Natural killer cell treated with Interleukin-12 subunit alpha and Interleukin-12 subunit beta and Interleukin-15 and Interleukin-18, amount 100 ng/mL, for 72 hours (primary cell): Measurements from ENCODE around the gene KCNH6. TPM values are rescaled to one million over a fixed set of nuclear protein-coding genes. Genes with fewer than 3 reads are reported as not detected.

Experiments used
- ATAC-seq, 2 donors: fragments of 150-1000 bp; cut with Tn5 transposase in 1 of 2; sonication (Bioruptor Pico), chemical (Tn5 transposase) in 1 of 2; 2 replicates each; pipeline ENCODE4 v1.10.0; 2021
- DNase-seq: peaks from one replicate; pipeline ENCODE4 v3.0.0; 2022; ENCODE audit warnings: low spot score
- H3K27ac Mint-ChIP-seq, 2 donors: 1 replicate in 1 of 2; 2 replicates in 1 of 2; pipeline ENCODE4 v1.8.0; 2022; ENCODE audit warnings: mixed read lengths in 2 of 2, mild to moderate bottlenecking in 1 of 2, moderate library complexity in 1 of 2
- H3K27me3 Mint-ChIP-seq, 2 donors: 1 replicate in 1 of 2; 2 replicates in 1 of 2; pipeline ENCODE4 v1.8.0; 2022; ENCODE audit warnings: mixed read lengths in 2 of 2
- H3K36me3 Mint-ChIP-seq: one replicate; pipeline ENCODE4 v1.8.0; 2022; ENCODE audit warnings: mixed read lengths
- H3K4me1 Mint-ChIP-seq, 2 donors: 1 replicate in 1 of 2; 2 replicates in 1 of 2; pipeline ENCODE4 v1.8.0; 2022; ENCODE audit warnings: low read depth in 2 of 2, mixed read lengths in 2 of 2, mild to moderate bottlenecking in 1 of 2
- H3K4me3 Mint-ChIP-seq: one replicate; pipeline ENCODE4 v1.8.0; 2022; ENCODE audit warnings: mixed read lengths
- H3K9me3 Mint-ChIP-seq: 2 replicates; pipeline ENCODE4 v1.8.0; 2022; ENCODE audit warnings: mixed read lengths
- total RNA-seq, 2 donors: library from RNA; stranded (reverse); gene quantifications; one replicate each; pipeline ENCODE4 v1.2.3, GENCODE V29; 2022

Gene KCNH6
- total RNA-seq, 2 donors from 2014 or later: not detected

- Mint-ChIP-seq H3K36me3 (no peaks in the 10 kb centered on the region), H3K4me3 (no peak overlapping the region), H3K9me3 (no peaks in the 10 kb centered on the region), H3K27ac (no peak overlapping the region), H3K27me3 (peaks cover 23 to 25% of the 10 kb centered on the region in 2 donors), H3K4me1 (peaks cover 0 to 4% of the 10 kb centered on the region in 2 donors)
- ATAC-seq (no peak), DNase-seq (no peak)
Observed at GRCh38 chr17:63538693-63539595, 15.8 kb downstream of the KCNH6 start.

GRCh38 chr17:63540590-63540989, 17.4 kb downstream of the KCNH6 start:
- ATAC-seq (no peak), DNase-seq (no peak)
- H3K36me3 Mint-ChIP-seq: no peaks in the 10 kb centered on the region
- H3K27me3 Mint-ChIP-seq: peaks cover 19 to 20% of the 10 kb centered on the region in 2 donors
- H3K9me3 Mint-ChIP-seq: no peaks in the 10 kb centered on the region
- H3K4me1 Mint-ChIP-seq: no peaks in the 10 kb centered on the region
- no peak overlapping the region for H3K27ac Mint-ChIP-seq
- H3K4me3 Mint-ChIP-seq: no peak overlapping the region

GRCh38 chr17:63542218-63542545, 19.0 kb downstream of the KCNH6 start:
- H3K36me3 Mint-ChIP-seq: no peaks in the 10 kb centered on the region
- peaks cover 14 to 18% of the 10 kb centered on the region in 2 donors for H3K27me3 Mint-ChIP-seq
- no peak overlapping the region for H3K4me3 Mint-ChIP-seq
- ATAC-seq: no peak
- H3K27ac Mint-ChIP-seq: no peak overlapping the region
- H3K4me1 Mint-ChIP-seq: no peaks in the 10 kb centered on the region
- no peak for DNase-seq
- H3K9me3 Mint-ChIP-seq: no peaks in the 10 kb centered on the region

- Mint-ChIP-seq H3K4me3 (no peak overlapping the region), H3K9me3 (no peaks in the 10 kb centered on the region), H3K36me3 (no peaks in the 10 kb centered on the region), H3K27ac (no peak overlapping the region), H3K4me1 (no peaks in the 10 kb centered on the region), H3K27me3 (peaks cover 14 to 16% of the 10 kb centered on the region in 2 donors)
- no peak for DNase-seq
- ATAC-seq: no peak
Observed at GRCh38 chr17:63542942-63543821, 20.0 kb downstream of the KCNH6 start.

DNA sequence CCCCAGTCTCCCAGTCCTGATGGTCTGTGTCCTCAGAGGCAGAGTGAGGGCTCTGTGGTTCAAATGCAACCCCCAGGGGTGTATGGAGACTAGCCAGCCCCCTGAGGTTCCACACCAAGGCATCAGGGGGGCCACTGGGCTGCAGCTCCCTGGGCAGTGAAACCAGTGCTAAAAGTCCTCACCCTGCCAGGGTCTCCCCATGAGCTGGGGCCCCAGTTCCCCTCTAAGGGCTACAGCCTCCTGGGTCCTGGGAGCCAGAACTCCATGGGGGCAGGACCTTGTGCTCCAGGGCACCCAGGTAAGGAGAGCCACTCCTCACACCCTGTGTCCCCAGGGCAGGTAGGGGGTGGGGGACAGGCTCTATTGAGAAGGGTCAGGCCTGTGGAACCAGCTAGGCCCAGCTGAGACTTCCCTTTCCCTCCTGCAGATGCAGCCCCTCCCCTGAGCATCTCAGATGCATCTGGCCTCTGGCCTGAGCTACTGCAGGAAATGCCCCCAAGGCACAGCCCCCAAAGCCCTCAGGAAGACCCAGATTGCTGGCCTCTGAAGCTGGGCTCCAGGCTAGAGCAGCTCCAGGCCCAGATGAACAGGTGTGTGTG, 20.8 kb downstream of the KCNH6 start:
- H3K4me1 Mint-ChIP-seq: no peaks in the 10 kb centered on the region
- no peaks in the 10 kb centered on the region for H3K36me3 Mint-ChIP-seq
- H3K27ac Mint-ChIP-seq: no peak overlapping the region
- H3K9me3 Mint-ChIP-seq: no peaks in the 10 kb centered on the region
- H3K4me3 Mint-ChIP-seq: no peak overlapping the region
- peaks cover 11 to 14% of the 10 kb centered on the region in 2 donors for H3K27me3 Mint-ChIP-seq
- ATAC-seq (no peak), DNase-seq (no peak)

DNA sequence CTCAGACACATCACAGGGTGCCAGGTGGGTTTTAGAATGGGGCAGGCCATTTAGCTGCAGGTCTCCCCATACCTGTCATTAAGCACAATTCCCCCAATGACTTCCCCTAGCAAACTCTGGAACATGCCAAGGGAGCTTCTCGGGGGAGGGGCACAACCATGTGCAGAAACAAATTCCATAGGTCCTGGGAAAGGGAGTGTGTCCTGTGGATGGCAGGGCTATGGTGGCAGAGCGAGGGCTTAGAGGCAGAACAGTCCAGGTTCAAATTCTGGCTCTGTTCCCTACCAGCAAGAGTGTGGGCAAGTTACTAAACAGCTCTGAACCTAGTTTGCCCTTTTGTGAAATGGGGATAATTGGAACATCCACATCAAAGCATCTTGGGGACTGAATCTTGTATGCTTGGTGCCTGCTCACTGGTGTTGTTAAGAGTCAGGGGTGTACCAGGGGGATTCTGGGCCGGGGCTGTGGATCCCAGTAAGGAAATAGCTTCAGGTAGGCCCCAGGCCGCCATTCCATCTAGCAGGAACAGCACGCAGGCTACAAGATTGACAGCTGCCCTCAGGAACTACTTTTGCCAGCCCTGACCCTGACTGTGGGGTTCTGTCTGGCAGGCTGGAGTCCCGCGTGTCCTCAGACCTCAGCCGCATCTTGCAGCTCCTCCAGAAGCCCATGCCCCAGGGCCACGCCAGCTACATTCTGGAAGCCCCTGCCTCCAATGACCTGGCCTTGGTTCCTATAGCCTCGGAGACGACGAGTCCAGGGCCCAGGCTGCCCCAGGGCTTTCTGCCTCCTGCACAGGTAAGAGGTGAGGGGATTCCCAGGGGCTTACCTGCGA, 21.5 kb downstream of the KCNH6 start:
- Mint-ChIP-seq H3K27ac (no peak overlapping the region), H3K4me3 (no peak overlapping the region), H3K27me3 (peaks cover 3 to 7% of the 10 kb centered on the region in 2 donors), H3K9me3 (no peaks in the 10 kb centered on the region), H3K36me3 (no peaks in the 10 kb centered on the region), H3K4me1 (no peaks in the 10 kb centered on the region)
- DNase-seq: no peak
- no peak for ATAC-seq

- Mint-ChIP-seq H3K27ac (no peak overlapping the region), H3K36me3 (no peaks in the 10 kb centered on the region), H3K27me3 (no peaks in the 10 kb centered on the region), H3K9me3 (no peaks in the 10 kb centered on the region), H3K4me1 (peaks cover 4 to 5% of the 10 kb centered on the region in 2 donors), H3K4me3 (no peak overlapping the region)
- DNase-seq: no peak
- no peak for ATAC-seq
Observed at GRCh38 chr17:63546308-63547082, 23.3 kb downstream of the KCNH6 start.

- DNase-seq (no peak), ATAC-seq (no peak)
- Mint-ChIP-seq H3K4me1 (peaks cover 8 to 11% of the 10 kb centered on the region in 2 donors), H3K36me3 (no peaks in the 10 kb centered on the region), H3K27me3 (no peaks in the 10 kb centered on the region), H3K4me3 (no peak overlapping the region), H3K9me3 (no peaks in the 10 kb centered on the region), H3K27ac (no peak overlapping the region)
Observed at GRCh38 chr17:63547083-63547523, 23.9 kb downstream of the KCNH6 start.

- DNase-seq: no peak
- H3K9me3 Mint-ChIP-seq: no peaks in the 10 kb centered on the region
- ATAC-seq: peak; percentile 31 to 48
- H3K4me3 Mint-ChIP-seq: peak overlapping the region; percentile 95
- peak overlapping the region; percentile 90 to 97 for H3K27ac Mint-ChIP-seq
- H3K4me1 Mint-ChIP-seq: peaks cover 20 to 28% of the 10 kb centered on the region in 2 donors
- no peaks in the 10 kb centered on the region for H3K27me3 Mint-ChIP-seq
- no peaks in the 10 kb centered on the region for H3K36me3 Mint-ChIP-seq
Observed at GRCh38 chr17:63549289-63549945, 26.3 kb downstream of the KCNH6 start.

- Mint-ChIP-seq H3K36me3 (no peaks in the 10 kb centered on the region), H3K4me1 (peaks cover 26 to 36% of the 10 kb centered on the region in 2 donors), H3K27me3 (no peaks in the 10 kb centered on the region), H3K9me3 (no peaks in the 10 kb centered on the region), H3K27ac (peak within 1 kb of the TSS; percentile 90 to 97), H3K4me3 (peak within 1 kb of the TSS; percentile 95)
- peak; percentile 100 for DNase-seq
- ATAC-seq: peak; percentile 98
Observed at GRCh38 chr17:63549946-63550816, 27.0 kb downstream of the KCNH6 start, which contains the start of gene DCAF7. Gene DCAF7, plus strand, starts transcription at chr17:63550477. Its CDS starts 201 bp downstream, at chr17:63550678.

- H3K27ac Mint-ChIP-seq: peak overlapping the region; percentile 90 to 97
- H3K27me3 Mint-ChIP-seq: no peaks in the 10 kb centered on the region
- DNase-seq (no peak), ATAC-seq (peak in 1 of 2 donors; percentile 1)
- peaks cover 35 to 45% of the 10 kb centered on the region in 2 donors for H3K4me1 Mint-ChIP-seq
- H3K4me3 Mint-ChIP-seq: peak overlapping the region; percentile 95
- H3K9me3 Mint-ChIP-seq: no peaks in the 10 kb centered on the region
- peaks cover 5% of the 10 kb centered on the region for H3K36me3 Mint-ChIP-seq
Observed at GRCh38 chr17:63550817-63551639, 27.9 kb downstream of the KCNH6 start.
